Measurements from ENCODE around the gene RAD51B.
A peak's percentile ranks its signal among the peaks of the same experiment; 100 is the strongest.

Gene RAD51B

GRCh38 chr14:68621400-68622365 lies 802.1 kb downstream of the RAD51B start:
- DNase-seq (ENCODE audit: low spot score), result peak; percentile 71

GRCh38 chr14:68622856-68623255 lies 803.3 kb downstream of the RAD51B start:
- DNase-seq (ENCODE audit: low spot score), result no peak

GRCh38 chr14:68623307-68623706 lies 803.7 kb downstream of the RAD51B start:
- DNase-seq (ENCODE audit: low spot score), result no peak

- no peak for DNase-seq (ENCODE audit: low spot score)
These were observed 804.2 kb downstream of the RAD51B start for GRCh38 chr14:68623826-68624225.

- no peak for DNase-seq (ENCODE audit: low spot score)
These were observed 805.1 kb downstream of the RAD51B start for GRCh38 chr14:68624541-68625220.

- DNase-seq (ENCODE audit: low spot score), result no peak
These were observed 805.9 kb downstream of the RAD51B start for GRCh38 chr14:68625366-68626090.

GRCh38 chr14:68626386-68626785 lies 806.8 kb downstream of the RAD51B start:
- DNase-seq (ENCODE audit: low spot score), result no peak

- no peak for DNase-seq (ENCODE audit: low spot score)
These were observed 807.7 kb downstream of the RAD51B start for GRCh38 chr14:68627050-68627867.

- DNase-seq (ENCODE audit: low spot score), result peak; percentile 89
These were observed 808.5 kb downstream of the RAD51B start for GRCh38 chr14:68627868-68628604.

GRCh38 chr14:68628605-68629310 lies 809.2 kb downstream of the RAD51B start:
- no peak for DNase-seq (ENCODE audit: low spot score)

GRCh38 chr14:68630081-68630571 lies 810.5 kb downstream of the RAD51B start:
- DNase-seq (ENCODE audit: low spot score), result no peak

- DNase-seq (ENCODE audit: low spot score), result no peak
These were observed 811.2 kb downstream of the RAD51B start for GRCh38 chr14:68630611-68631393.

- DNase-seq (ENCODE audit: low spot score), result no peak
These were observed 811.9 kb downstream of the RAD51B start for GRCh38 chr14:68631394-68632053.

- DNase-seq (ENCODE audit: low spot score), result no peak
These were observed 812.7 kb downstream of the RAD51B start for GRCh38 chr14:68632054-68632895.

GRCh38 chr14:68633131-68633991 lies 813.8 kb downstream of the RAD51B start:
- peak; percentile 94 for DNase-seq (ENCODE audit: low spot score)

GRCh38 chr14:68634332-68634731 lies 814.8 kb downstream of the RAD51B start:
- DNase-seq (ENCODE audit: low spot score), result no peak

Data from Ammon's horn (tissue), 1 donor.